Fibroblast of the aortic adventitia (primary cell): Measurements from ENCODE around the gene SLC39A5. TPM values are rescaled to one million over a fixed set of nuclear protein-coding genes. Genes with fewer than 3 reads are reported as not detected.
"Not testable (repeated sequence)": the region's sequence is repeated elsewhere in the genome, so short reads cannot be mapped to it uniquely, and the experiment has no call there.

Source experiments
- DNase-seq: peaks from one replicate; pipeline ENCODE4 v3.0.0-alpha.2; 2010; ENCODE audit warnings: low read depth
- H3K4me3 ChIP-seq: 2 replicates; pipeline ENCODE4 v1.5.1; 2011; ENCODE audit warnings: low read depth, mild to moderate bottlenecking, control low read depth, low read length, moderate library complexity
- total RNA-seq: library from RNA; depleted of rRNA; stranded (reverse); fragments of >200 nt; gene quantifications from 2 replicates; pipeline ENCODE4 v1.2.3, GENCODE V29; 2012; ENCODE audit warnings: low replicate concordance
- TF ChIP-seq, protein P1 (sequence below): IDR thresholded peaks from 2 replicates; pipeline ENCODE4 v1.5.1; 2011; ENCODE audit warnings: mild to moderate bottlenecking, low read length, control low read depth, inconsistent platforms; ENCODE audit not compliant: insufficient read depth

The SLC39A5 gene
- total RNA-seq, 1 donor: 0.18 TPM

DNA sequence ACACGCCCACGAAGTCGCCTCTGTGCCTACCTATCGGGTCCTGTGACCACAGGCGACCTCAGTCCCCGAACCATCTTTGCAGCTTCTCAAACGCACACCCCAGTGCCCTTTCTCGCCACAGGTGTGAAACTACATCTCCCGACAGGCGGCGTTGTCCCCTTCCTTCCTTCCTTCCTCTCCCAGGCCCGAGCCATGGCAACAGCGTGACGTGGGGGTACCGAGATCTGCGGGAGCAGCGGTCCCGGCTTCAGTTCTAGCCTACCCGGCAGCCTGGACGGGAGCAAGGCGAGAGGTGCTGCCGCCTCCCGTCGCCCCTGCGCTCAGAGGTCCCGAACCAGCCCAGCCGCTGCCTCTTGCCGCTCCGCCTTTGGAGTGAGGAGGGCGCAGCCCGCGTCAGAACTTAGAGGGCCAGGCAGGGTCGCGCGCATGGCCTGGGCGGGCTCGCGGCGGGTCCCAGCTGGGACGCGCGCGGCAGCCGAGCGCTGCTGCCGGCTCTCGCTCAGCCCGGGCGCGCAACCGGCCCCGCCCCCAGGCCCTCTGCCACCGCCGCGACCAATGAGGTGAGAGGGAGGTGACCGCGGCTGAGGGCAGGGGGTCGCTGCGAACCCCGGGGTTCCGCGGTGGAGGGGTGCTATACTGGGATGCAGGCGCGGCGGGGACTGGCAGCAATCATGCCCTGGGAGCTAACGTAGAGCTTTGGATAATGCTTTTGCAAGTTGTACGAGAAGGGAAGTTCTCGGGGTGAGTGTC lies 37.0 kb downstream of the SLC39A5 start, which contains the start of gene COQ10A:
COQ10A (plus strand) TSS at position 250 of the 750 bp plus-strand sequence; CDS start at position 427, 177 bp downstream.
- H3K4me3 ChIP-seq: peak within 1 kb of the TSS; percentile 83
- TF ChIP-seq, protein P1, sequence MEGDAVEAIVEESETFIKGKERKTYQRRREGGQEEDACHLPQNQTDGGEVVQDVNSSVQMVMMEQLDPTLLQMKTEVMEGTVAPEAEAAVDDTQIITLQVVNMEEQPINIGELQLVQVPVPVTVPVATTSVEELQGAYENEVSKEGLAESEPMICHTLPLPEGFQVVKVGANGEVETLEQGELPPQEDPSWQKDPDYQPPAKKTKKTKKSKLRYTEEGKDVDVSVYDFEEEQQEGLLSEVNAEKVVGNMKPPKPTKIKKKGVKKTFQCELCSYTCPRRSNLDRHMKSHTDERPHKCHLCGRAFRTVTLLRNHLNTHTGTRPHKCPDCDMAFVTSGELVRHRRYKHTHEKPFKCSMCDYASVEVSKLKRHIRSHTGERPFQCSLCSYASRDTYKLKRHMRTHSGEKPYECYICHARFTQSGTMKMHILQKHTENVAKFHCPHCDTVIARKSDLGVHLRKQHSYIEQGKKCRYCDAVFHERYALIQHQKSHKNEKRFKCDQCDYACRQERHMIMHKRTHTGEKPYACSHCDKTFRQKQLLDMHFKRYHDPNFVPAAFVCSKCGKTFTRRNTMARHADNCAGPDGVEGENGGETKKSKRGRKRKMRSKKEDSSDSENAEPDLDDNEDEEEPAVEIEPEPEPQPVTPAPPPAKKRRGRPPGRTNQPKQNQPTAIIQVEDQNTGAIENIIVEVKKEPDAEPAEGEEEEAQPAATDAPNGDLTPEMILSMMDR: peak; percentile 80
- peak; percentile 83 for DNase-seq

DNA sequence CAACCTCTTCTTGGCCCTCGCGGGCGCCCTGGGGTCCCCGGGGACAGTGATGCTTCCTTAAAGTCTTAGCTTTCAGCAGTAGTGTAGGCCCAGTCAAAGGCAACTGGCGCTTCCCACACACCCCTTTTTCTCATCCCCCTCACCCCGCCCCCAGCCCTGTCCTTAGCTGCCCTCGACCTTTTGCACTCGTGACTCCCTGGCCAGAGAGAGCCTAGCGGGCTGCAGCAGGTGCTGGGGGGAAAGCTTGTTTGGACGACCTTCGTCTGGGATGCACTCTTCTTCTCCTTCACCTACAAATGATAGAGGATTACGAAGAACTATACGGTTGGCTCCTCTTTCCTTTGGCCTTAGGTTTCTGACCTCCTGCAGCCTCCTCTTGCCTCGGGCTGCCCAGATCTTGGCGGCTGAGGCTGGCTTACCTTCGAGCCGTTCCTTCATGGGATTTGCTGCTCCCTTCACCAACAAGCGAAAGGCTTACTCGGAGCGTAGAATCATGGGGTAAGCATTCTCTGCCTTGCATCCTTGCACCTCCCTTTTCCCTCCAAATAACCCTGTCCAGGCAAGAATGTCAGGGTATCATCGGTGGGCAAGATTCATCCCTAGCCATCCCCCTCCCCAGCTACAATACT lies 37.7 kb downstream of the SLC39A5 start:
- H3K4me3 ChIP-seq: peak overlapping the region; percentile 83
- TF ChIP-seq, protein P1: no peak
- DNase-seq: peak; percentile 14

DNA sequence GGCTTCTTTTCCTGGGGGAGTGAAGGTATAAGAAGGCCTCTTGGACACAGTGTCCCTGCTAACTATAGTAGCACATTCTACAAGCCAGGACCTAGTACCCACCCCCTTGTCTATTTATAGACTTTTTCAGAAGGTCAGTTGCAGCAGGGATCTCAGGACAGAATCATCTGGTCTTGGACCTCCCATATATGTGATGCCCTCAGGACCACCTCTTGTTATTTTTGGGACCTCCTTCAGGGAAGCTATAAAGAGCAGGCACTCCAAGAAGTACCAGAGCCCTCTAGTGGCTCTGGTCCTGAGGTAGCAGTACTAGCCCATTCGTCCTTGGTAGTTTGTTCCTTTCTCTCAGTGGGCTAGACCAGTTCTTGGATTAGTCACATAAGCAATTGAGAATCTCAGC lies 41.2 kb downstream of the SLC39A5 start:
- DNase-seq: peak; percentile 34
- no peak overlapping the region for H3K4me3 ChIP-seq
- TF ChIP-seq, protein P1: peak; percentile 55

DNA sequence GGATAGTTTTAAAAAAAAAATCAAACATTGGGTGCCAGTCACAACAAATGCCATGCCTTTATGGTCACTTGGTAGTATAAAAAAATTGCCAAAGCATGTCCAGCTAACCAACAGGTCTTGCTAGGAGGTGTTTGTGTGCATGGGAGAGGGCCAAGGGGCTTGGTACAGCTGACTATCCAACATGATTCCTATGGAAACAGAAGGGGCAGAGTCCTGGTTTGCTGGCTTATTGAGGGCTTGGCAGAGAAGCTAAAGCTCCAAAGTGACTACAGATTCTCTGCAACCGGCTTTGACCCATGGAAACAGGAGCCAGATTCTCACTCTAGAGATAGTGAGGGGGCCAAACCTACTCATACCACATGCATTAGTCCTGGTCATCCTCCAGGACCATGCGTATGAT lies 42.6 kb downstream of the SLC39A5 start:
- H3K4me3 ChIP-seq, DNase-seq: not testable (repeated sequence)

- TF ChIP-seq, protein P1: no peak
- no peak overlapping the region for H3K4me3 ChIP-seq
- DNase-seq: no peak
Measured at GRCh38 chr12:56274299-56274698, 44.4 kb downstream of the SLC39A5 start.

DNA sequence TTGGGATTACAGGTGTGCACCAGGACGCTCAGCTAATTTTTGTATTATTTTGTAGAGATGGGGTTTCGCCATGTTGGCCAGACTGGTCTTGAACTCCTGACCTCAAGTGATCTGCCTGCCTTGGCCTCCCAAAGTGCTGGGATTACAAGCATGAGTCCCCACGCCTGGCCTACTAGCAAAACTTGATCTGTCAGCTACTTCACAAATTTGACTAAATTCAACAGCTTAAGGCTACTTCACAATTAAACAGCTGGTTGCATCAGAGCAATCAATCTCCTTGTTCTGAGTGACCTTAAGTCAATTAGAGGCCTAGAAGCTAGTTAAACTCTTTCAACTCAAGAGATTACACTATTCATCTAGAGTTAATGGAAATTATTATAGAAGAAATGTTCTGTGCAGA lies 49.1 kb downstream of the SLC39A5 start:
- no peak for DNase-seq
- H3K4me3 ChIP-seq: no peak overlapping the region
- TF ChIP-seq, protein P1: no peak

- H3K4me3 ChIP-seq: no peak overlapping the region
- TF ChIP-seq, protein P1: no peak
- DNase-seq: no peak
Measured at GRCh38 chr12:56280849-56281248, 51.0 kb downstream of the SLC39A5 start.
